Vagina (tissue), 2 donors: ENCODE data around the gene PPFIA2.

Experiments
- CTCF ChIP-seq, 3 experiments: fragments of 450-650 bp in 2 of 3; fragments of 200-600 bp in 1 of 3; sonication (generic) in 1 of 3; IDR thresholded peaks; one replicate each; pipeline ENCODE4 v1.5.1; 2017 to 2019; ENCODE audit warnings: antibody characterized with exemption in 3 of 3, mild to moderate bottlenecking in 2 of 3, moderate library complexity in 2 of 3
- POLR2A ChIP-seq, 2 donors: fragments of 450-650 bp; IDR thresholded peaks; one replicate each; pipeline ENCODE4 v1.6.1; 2017; ENCODE audit warnings: antibody characterized with exemption in 2 of 2, mild to moderate bottlenecking in 2 of 2, moderate library complexity in 2 of 2

- no peak for TF ChIP-seq CTCF (IDR thresholded peaks at IDR 0.05)
- TF ChIP-seq POLR2A (IDR thresholded peaks at IDR 0.05), result no peak
Observed at GRCh38 chr12:81610955-81611889, 147.9 kb downstream of the PPFIA2 start.
